HL-60 (cell line): ENCODE results near the gene TEAD2.
"Not testable (repeated sequence)": the region's sequence is repeated elsewhere in the genome, so short reads cannot be mapped to it uniquely, and the experiment has no call there.

Experiments used
- DNase-seq, 2 experiments: peaks; one replicate each; pipeline ENCODE4 v3.0.0-alpha.2; 2010 to 2020; ENCODE audit warnings: low read depth in 1 of 2, low spot score in 1 of 2
- H3K27ac ChIP-seq: fragments of 250-450 bp; sonication (Bioruptor Pico); replicated peaks from 2 replicates; pipeline ENCODE4 v1.5.1; 2020; ENCODE audit warnings: mild to moderate bottlenecking, moderate library complexity
- H3K27me3 ChIP-seq: fragments of 250-450 bp; sonication (Bioruptor Pico); 2 replicates; pipeline ENCODE4 v1.5.1; 2021; ENCODE audit warnings: mild to moderate bottlenecking, moderate library complexity; ENCODE audit not compliant: insufficient read depth, poor library complexity, severe bottlenecking
- H3K4me3 ChIP-seq: replicated peaks from 2 replicates; pipeline ENCODE4 v1.5.1; 2011; ENCODE audit warnings: mild to moderate bottlenecking, control low read depth, low read length; ENCODE audit not compliant: insufficient read depth
- CTCF ChIP-seq: IDR thresholded peaks from one replicate; pipeline ENCODE4 v1.5.1; 2011; ENCODE audit warnings: low read length, control low read depth, inconsistent platforms; ENCODE audit not compliant: insufficient read depth
- GABPA ChIP-seq: IDR thresholded peaks from 2 replicates; pipeline ENCODE4 v1.6.1; 2012; ENCODE audit warnings: low read depth
- POLR2AphosphoS5 ChIP-seq: IDR thresholded peaks from 2 replicates; pipeline ENCODE4 v1.6.1; 2012; ENCODE audit warnings: low read depth
- SPI1 ChIP-seq: IDR thresholded peaks from 2 replicates; pipeline ENCODE4 v1.6.1; 2012; ENCODE audit warnings: low read depth, mild to moderate bottlenecking, borderline replicate concordance
- TF ChIP-seq, protein P1 (sequence below): IDR thresholded peaks from 2 replicates; pipeline ENCODE4 v1.6.1; 2012; ENCODE audit warnings: low read depth; ENCODE audit not compliant: insufficient replicate concordance

TEAD2 gene

GRCh38 chr19:49309087-49309486, 53.1 kb downstream of the TEAD2 start:
- TF ChIP-seq POLR2AphosphoS5 (no peak), CTCF (no peak), SPI1 (no peak), GABPA (no peak)
- TF ChIP-seq, protein P1, sequence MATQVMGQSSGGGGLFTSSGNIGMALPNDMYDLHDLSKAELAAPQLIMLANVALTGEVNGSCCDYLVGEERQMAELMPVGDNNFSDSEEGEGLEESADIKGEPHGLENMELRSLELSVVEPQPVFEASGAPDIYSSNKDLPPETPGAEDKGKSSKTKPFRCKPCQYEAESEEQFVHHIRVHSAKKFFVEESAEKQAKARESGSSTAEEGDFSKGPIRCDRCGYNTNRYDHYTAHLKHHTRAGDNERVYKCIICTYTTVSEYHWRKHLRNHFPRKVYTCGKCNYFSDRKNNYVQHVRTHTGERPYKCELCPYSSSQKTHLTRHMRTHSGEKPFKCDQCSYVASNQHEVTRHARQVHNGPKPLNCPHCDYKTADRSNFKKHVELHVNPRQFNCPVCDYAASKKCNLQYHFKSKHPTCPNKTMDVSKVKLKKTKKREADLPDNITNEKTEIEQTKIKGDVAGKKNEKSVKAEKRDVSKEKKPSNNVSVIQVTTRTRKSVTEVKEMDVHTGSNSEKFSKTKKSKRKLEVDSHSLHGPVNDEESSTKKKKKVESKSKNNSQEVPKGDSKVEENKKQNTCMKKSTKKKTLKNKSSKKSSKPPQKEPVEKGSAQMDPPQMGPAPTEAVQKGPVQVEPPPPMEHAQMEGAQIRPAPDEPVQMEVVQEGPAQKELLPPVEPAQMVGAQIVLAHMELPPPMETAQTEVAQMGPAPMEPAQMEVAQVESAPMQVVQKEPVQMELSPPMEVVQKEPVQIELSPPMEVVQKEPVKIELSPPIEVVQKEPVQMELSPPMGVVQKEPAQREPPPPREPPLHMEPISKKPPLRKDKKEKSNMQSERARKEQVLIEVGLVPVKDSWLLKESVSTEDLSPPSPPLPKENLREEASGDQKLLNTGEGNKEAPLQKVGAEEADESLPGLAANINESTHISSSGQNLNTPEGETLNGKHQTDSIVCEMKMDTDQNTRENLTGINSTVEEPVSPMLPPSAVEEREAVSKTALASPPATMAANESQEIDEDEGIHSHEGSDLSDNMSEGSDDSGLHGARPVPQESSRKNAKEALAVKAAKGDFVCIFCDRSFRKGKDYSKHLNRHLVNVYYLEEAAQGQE: no peak
- no peak for DNase-seq

DNA sequence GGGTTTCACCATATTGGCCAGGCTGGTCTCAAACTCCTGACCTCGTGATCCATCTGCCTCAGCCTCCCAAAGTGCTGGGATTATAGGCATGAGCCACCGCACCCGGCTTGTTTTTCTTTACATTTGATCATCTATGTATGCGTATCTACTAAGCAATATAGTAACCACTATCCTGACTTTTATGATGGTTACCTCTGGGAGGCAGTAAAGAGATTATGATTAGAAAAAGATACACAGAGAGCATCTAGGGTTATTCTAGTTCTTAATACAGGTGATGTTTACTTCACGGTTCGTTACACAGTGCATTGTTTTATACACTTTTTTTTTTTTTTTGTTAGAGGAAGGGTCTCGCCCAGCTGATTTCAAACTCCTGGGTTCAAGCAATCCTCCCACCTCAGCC, 55.5 kb downstream of the TEAD2 start:
- not testable (repeated sequence) for H3K4me3 ChIP-seq, DNase-seq, H3K27me3 ChIP-seq, H3K27ac ChIP-seq

More at GRCh38 chr19:49309087-49309486, 53.1 kb downstream of the TEAD2 start:
- Histone ChIP-seq H3K27me3 (no peaks in the 10 kb centered on the region), H3K27ac (no peak overlapping the region), H3K4me3 (no peak overlapping the region)

GRCh38 chr19:49301866-49302252, 60.4 kb downstream of the TEAD2 start:
- H3K27ac ChIP-seq: no peak overlapping the region
- TF ChIP-seq, protein P1: no peak
- TF ChIP-seq GABPA (no peak), POLR2AphosphoS5 (no peak), CTCF (no peak), SPI1 (no peak)
- peaks cover 3% of the 10 kb centered on the region for H3K27me3 ChIP-seq
- DNase-seq: no peak
- no peak overlapping the region for H3K4me3 ChIP-seq

DNA sequence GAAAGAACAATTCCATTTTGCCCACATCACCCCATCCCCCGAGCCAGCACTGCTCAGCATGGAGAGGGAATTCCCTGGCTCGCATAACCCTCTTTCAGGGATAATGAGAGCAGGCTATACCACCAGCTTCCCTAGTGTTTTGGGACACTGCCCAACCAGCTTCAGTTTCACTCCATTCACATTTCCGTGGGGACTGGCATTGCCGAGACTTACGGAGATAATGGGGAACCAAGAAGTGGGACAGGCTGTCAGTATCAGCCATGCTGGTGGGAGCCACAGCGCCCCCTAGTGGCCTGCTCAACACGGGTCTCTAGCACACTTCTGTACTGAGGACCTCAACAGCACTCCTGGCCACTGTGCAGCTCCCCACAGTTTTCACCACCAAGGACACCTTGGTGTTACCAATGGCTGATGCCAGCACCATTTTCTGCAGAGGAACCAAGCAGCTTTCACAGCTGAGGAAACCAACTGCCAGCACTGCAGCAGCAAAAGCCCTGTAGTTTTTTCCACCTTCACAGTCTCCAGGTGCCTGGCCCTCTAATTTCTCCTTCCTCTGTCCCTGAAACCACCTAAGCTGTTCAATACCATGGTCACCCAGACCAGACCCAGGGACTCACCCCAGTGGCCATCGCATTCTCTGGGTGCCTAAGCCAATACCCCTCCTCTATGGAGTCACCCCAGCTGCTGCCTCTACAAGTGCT, 60.9 kb downstream of the TEAD2 start:
- no peak overlapping the region for H3K4me3 ChIP-seq
- DNase-seq: peak; percentile 47 to 81

More for the DNA sequence above, 60.9 kb downstream of the TEAD2 start:
- Histone ChIP-seq H3K27ac (no peak overlapping the region), H3K27me3 (peaks cover 3% of the 10 kb centered on the region)
- TF ChIP-seq CTCF (peak; percentile 92), GABPA (no peak), SPI1 (no peak)
- TF ChIP-seq, protein P1: no peak
